Measurements from ENCODE around the gene CEP97. TPM values are rescaled to one million over a fixed set of nuclear protein-coding genes. Genes with fewer than 3 reads are reported as not detected.

Gene CEP97
- total RNA-seq, 4 donors from 2014 or later: 5.1 to 39.5 (median 17.0) TPM

DNA sequence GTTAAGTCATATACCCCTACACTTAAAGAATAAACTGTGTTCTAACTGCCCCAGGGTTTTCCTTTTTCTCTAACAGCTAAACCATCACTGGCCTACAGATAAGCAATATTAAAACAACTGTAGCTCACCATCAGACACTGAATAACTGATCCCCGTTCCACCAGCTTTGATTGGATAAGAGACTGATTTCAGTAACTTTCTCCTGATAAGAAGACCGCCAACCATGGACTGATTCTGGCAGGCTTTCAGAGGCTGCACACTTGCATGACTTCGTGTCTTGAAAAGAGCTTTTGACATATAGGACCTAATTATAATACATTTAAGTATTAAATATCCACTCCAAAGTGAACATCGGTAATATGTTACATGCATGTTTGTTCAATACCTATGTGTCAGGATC, 15.3 kb upstream of the CEP97 start:
- intact Hi-C loops (cut with DNase I; ENCODE audit: low total_unique reads): no loop called here
- no peaks in the 10 kb centered on the region for H3K9me3 ChIP-seq
- H3K4me1 ChIP-seq: no peaks in the 10 kb centered on the region
- no peak for TF ChIP-seq CTCF (IDR thresholded peaks at IDR 0.05)
- TF ChIP-seq POLR2A (IDR thresholded peaks at IDR 0.05): no peak
- no peaks in the 10 kb centered on the region for H3K27me3 ChIP-seq
- H3K4me3 ChIP-seq: no peak overlapping the region
- no peak overlapping the region for H3K27ac ChIP-seq
- DNase-seq: no peak
- no peaks in the 10 kb centered on the region for H3K36me3 ChIP-seq

DNA sequence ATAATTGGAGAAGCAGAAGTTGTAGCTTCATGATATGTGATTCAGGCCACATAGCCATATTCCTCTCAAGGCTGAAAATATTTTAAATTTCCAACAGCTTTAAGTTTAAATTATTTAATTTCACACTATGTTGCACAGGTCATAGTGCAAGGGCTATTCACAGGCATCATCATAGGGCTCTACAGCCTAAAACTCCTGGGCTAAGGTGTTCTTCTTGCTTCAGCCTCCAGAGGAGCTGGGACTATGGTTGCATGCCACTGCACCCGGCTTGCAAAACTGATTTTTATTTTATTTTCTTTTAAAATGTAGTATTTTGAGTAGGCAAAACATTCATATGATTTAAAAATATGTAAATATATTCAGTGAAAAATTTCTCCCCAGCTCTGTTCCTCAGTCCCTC, 6.0 kb upstream of the CEP97 start:
- no peaks in the 10 kb centered on the region for H3K9me3 ChIP-seq
- no peaks in the 10 kb centered on the region for H3K4me1 ChIP-seq
- no peak overlapping the region for H3K27ac ChIP-seq
- TF ChIP-seq CTCF (IDR thresholded peaks at IDR 0.05): no peak
- no peak for TF ChIP-seq POLR2A (IDR thresholded peaks at IDR 0.05)
- no peaks in the 10 kb centered on the region for H3K36me3 ChIP-seq
- no peaks in the 10 kb centered on the region for H3K27me3 ChIP-seq
- no peak overlapping the region for H3K4me3 ChIP-seq
- DNase-seq: no peak
- intact Hi-C loops (cut with DNase I; ENCODE audit: low total_unique reads): no loop called here

DNA sequence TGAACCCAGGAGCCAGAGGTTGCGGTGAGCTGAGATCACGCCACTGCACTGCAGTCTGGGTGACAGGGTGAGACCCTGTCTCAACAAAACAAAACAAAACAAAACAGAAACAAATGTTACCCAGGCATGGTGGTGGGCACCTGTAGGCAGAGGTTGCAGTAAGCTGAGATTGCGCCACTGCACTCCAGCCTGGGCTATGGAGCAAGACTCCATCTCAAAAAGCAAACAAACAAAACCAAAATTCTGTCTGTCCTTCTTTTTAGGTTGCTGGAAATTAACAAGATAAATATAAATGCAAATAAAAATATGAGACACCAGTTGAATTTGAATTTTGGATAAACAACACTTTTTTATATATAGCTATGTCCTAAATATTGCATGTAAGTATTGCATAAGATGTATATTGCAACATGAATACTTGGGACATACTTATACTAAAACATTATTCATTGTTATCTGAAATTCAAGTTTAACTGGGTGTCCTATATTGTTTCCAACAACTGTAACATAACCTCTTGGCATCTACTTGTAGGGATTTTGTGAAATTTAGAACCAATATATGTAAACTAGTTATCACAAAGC, 4.7 kb upstream of the CEP97 start:
- TF ChIP-seq POLR2A (IDR thresholded peaks at IDR 0.05) (no peak), CTCF (IDR thresholded peaks at IDR 0.05) (no peak)
- Histone ChIP-seq H3K27me3 (no peaks in the 10 kb centered on the region), H3K27ac (no peak overlapping the region), H3K4me1 (no peaks in the 10 kb centered on the region), H3K36me3 (no peaks in the 10 kb centered on the region), H3K9me3 (no peaks in the 10 kb centered on the region), H3K4me3 (no peak overlapping the region)
- no peak for DNase-seq
- intact Hi-C loops (cut with DNase I; ENCODE audit: low total_unique reads): no loop called here

GRCh38 chr3:101720851-101721840, 3.3 kb upstream of the CEP97 start:
- intact Hi-C loops (cut with DNase I; ENCODE audit: low total_unique reads): no loop called here
- no peak overlapping the region for H3K4me3 ChIP-seq
- H3K27ac ChIP-seq: no peak overlapping the region
- TF ChIP-seq POLR2A (IDR thresholded peaks at IDR 0.05): no peak
- no peak for TF ChIP-seq CTCF (IDR thresholded peaks at IDR 0.05)
- no peaks in the 10 kb centered on the region for H3K27me3 ChIP-seq
- DNase-seq: no peak
- no peaks in the 10 kb centered on the region for H3K9me3 ChIP-seq
- H3K4me1 ChIP-seq: no peaks in the 10 kb centered on the region
- H3K36me3 ChIP-seq: no peaks in the 10 kb centered on the region

All from uterus (tissue), 4 donors.